ENCODE results near the gene ZBTB16.

ZBTB16 gene

GRCh38 chr11:114193730-114194679 is 134.5 kb downstream of the ZBTB16 start:
- DNase-seq, result no peak

- no peak for DNase-seq
Observed at GRCh38 chr11:114194702-114195101, 135.2 kb downstream of the ZBTB16 start.

- no peak for DNase-seq
Observed at GRCh38 chr11:114195151-114195550, 135.6 kb downstream of the ZBTB16 start.

- no peak for DNase-seq
Observed at GRCh38 chr11:114195981-114196731, 136.6 kb downstream of the ZBTB16 start.

GRCh38 chr11:114196997-114197703 is 137.6 kb downstream of the ZBTB16 start:
- no peak for DNase-seq

- no peak for DNase-seq
Observed at GRCh38 chr11:114197799-114198500, 138.4 kb downstream of the ZBTB16 start.

- no peak for DNase-seq
Observed at GRCh38 chr11:114199051-114199450, 139.5 kb downstream of the ZBTB16 start.

- DNase-seq, result no peak
Observed at GRCh38 chr11:114200351-114201133, 141.0 kb downstream of the ZBTB16 start.

GRCh38 chr11:114201219-114201618 is 141.7 kb downstream of the ZBTB16 start:
- DNase-seq, result no peak

- no peak for DNase-seq
Observed at GRCh38 chr11:114202011-114202609, 142.6 kb downstream of the ZBTB16 start.

- DNase-seq, result no peak
Observed at GRCh38 chr11:114207096-114207495, 147.6 kb downstream of the ZBTB16 start.

GRCh38 chr11:114208377-114208776 is 148.9 kb downstream of the ZBTB16 start:
- DNase-seq, result no peak

GRCh38 chr11:114209343-114209742 is 149.8 kb downstream of the ZBTB16 start:
- no peak for DNase-seq

GRCh38 chr11:114209904-114210303 is 150.4 kb downstream of the ZBTB16 start:
- DNase-seq, result no peak

GRCh38 chr11:114211444-114212121 is 152.1 kb downstream of the ZBTB16 start:
- no peak for DNase-seq

GRCh38 chr11:114213622-114214021 is 154.1 kb downstream of the ZBTB16 start:
- no peak for DNase-seq

- DNase-seq, result no peak
Observed at GRCh38 chr11:114215428-114215827, 155.9 kb downstream of the ZBTB16 start.

GRCh38 chr11:114215871-114216795 is 156.6 kb downstream of the ZBTB16 start:
- no peak for DNase-seq

GRCh38 chr11:114216796-114217180 is 157.3 kb downstream of the ZBTB16 start:
- DNase-seq, result no peak

- no peak for DNase-seq
Observed at GRCh38 chr11:114218508-114218907, 159.0 kb downstream of the ZBTB16 start.

Measured in stimulated activated CD8-positive, alpha-beta memory T cell treated with anti-CD3 and anti-CD28 coated beads, Interleukin-4, amount 100 ng/mL, for 48 hours (primary cell).